ENCODE data around the gene KCNAB1.

The KCNAB1 gene

DNA sequence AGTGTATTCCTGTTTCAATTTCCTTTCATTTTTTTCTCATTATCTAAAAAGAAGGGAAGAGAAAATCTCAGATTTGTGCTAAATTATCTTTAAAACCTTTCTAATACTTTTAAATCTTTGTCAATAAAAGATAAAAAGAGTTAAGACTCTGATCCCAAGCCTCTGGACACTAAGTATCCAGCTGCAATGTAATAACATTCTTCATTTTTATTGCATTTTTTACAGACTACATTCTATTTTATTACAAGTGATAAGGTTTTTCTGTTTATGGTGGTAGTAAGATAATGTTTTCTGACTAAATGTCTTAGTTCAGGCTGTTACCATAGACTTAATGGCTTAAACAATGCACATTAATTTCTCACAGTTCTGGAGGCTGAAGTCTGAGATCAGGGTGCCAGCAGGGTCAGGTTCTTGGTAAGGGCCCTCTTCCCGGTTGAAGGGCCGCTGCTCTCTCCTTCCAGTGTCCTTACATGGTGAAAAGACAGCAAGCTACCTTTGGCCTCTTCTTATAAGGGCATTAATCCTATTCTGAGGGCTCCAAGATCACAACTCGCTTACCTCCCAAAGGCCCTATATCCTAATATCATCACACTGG lies 19.7 kb downstream of the KCNAB1 start:
- no peak for DNase-seq

DNA sequence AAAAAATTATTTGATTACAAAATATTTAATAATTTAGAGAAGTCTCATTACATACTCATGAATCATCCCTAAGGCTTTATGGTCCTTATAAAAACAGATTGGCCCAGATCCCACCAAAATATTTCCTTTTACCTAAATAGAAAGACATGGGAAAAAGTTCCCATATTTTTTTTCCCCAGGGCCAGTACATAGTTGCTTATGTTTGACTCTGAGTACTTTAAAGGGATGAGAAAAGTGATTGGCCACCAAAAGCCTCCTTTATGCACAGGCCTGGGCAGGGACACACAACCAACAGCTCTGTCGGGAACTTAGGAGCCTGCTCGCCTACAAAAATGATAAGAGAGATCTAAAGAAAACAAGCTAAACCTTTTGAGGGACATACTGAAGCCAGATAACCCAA lies 22.3 kb downstream of the KCNAB1 start:
- DNase-seq = no peak

DNA sequence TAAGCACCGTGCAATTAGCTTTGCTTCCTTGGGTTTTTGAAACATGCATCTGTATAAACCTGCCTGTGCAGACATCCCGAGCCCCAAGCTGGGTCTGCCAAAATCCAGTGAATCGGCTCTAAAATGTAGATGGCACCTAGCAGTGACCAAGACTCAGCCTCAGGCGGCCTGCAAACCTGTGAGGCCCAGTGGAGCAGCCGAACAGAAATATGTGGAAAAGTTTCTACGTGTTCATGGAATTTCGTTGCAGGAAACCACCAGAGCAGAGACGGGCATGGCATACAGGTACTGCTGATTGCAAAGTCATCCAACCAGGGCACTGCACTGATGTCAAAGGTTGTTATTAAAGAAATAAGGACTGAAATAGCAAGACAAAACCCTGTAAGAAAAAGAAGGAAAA lies 22.8 kb downstream of the KCNAB1 start:
- DNase-seq = no peak

DNA sequence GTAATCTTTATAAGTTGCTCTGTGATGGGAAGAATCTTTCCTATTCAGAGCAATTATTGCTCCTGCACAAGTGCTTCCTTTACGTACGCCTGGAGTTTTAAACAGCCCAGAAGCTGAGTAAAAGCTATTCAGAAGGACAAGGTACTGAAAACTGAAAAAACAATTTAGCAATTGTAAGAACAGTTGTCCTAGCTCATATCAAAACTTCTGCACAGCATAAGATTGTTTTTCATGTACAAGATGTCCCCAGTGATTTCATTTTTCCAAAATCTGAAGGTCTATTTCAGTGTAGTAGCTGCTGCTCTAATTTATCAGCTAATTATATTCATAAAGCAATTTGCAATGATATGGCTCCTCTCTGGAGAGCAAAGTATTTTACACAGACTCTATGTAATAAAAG lies 23.7 kb downstream of the KCNAB1 start:
- DNase-seq = no peak

DNA sequence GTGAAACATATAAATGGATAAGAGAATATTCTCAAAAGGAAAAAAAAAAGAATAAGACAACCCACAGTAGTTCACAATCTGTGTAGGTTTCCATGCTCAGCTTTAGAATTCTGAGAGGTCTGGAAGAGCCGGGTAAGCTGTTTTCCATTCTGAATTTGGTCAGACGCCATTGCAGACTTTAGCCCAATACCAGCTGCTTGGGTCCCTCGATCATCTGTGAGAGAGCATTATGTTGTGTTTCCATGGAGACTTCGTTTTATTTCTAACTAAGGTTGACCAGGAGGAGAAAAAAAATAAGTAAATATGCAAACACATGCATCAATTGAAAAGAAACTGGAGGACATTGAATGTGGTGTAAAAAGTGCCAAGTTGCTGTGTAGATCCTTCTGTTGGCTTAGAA lies 25.5 kb downstream of the KCNAB1 start:
- DNase-seq = no peak

DNA sequence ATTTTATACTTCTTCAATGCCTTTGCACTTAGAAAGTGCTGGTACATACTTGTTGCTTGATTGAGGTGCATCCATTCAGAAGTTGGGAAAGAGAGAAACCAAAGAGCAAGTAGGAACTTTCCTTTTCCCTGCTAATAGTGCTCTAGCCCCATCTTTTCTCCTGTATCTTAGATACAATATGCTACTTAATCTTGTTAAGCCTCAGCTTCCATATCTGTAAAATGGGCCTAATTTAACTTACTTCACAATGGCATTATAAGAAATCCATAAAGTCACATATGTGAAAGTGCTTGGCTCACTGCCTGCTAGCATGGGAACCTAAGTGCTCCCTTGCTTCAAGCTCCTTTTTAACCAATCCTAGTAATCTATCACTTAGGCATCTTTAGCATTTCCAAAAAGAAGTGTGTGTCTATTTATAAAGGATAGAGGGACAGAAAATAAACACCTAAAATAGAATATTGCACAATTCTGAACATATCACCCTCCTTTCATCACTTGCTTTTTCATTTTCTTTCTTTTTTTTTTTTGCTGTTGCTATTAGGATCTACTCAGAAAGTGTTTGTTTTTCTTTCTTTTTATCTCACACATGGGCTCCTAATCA lies 28.1 kb downstream of the KCNAB1 start:
- no peak for DNase-seq

DNA sequence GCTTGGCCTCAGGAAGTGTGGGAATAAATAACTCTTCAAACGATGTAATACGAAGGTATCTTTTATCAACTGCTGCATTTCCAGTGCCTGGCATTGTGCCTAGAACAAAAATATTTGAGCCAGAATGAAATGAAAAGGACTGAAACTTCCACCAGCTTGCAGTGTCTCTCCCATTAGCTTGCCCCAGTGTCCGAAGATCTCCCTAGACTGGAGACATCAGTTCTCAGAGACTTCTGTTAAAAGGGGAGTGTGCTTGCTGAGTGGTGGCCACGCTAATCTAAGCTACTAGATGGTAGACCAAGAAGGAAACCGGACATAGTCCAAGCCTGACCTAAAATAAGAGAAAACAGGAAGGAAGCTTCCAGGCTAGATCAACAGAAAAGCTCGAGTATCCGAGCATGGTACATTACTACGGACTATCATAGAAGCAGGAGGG lies 28.6 kb downstream of the KCNAB1 start:
- DNase-seq = peak; percentile 80

DNA sequence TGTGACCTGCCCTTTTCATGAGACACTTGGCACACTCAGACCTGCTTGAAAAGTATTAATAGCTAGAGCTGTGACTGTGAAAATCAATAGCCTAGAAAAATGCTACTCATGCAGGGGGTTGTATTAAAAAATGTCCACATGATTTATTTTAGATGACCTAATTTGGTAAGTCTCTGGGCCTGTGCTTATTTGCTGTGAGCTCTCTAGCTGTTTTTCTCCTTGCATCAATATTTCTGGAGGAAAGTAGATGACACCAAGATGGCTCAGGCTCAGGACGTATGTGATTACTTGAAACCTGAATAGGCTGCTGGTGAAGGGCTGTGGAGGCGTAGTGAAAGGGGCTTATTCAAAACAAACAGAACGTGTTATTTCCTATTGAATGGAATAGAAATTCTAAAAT lies 29.5 kb downstream of the KCNAB1 start:
- no peak for DNase-seq

DNA sequence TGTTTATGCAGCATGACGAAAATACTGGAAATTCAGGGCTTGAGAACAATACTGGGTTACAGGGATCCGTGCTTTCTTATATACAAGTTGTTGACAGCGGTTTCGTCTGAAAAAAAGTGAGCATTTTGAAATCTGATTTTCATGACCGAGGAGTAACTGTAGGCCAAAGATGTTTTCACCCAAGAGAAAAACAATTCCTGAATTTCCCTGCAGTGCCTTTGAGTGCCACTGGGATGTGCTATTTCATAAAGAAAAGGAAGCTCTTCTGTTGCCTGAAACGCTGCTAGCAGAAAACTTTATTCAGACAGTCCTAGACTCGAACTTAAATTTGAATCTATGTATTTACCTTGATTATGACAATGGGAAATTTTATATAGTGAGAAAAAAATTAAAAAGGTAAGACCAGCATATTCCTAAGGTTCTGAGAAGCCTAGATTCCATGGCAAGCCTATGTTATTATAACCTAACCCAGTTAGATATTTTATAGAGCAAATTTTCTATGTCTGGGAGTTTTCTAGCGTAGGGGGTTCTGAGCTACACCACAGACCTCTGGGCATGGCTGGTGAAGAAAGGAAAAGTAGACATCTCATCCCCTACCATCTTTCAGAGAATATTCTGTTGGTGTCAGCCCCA lies 30.2 kb downstream of the KCNAB1 start:
- DNase-seq = no peak

DNA sequence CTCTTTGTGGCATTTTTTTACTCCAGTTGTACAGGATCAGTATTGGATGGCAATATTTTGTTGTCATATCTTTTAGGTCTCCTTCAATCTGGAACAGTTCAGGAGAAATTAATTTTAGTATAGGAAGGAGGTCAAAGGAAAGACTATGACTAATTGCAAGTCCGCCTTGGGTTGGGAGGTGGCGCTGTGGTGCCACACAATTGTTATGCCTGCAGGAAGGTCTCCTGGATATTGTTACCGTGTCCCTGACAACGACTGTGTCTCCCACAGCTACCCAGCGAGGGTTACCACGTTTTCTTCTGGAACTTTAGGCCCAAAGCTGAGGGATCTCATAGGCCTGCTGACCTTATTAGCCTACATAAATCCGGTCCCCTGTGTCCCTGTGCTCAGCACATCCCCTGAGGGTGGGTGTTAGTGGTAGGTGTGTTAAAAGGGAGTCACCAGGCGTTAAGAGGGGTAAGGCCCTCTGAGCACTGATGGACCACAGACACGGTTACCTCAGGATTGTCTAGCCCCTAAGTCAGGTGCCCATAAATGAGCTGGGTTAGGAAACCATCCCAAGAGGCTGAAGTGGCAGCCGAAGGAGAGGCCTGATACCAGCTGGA lies 31.5 kb downstream of the KCNAB1 start:
- DNase-seq = peak; percentile 3

DNA sequence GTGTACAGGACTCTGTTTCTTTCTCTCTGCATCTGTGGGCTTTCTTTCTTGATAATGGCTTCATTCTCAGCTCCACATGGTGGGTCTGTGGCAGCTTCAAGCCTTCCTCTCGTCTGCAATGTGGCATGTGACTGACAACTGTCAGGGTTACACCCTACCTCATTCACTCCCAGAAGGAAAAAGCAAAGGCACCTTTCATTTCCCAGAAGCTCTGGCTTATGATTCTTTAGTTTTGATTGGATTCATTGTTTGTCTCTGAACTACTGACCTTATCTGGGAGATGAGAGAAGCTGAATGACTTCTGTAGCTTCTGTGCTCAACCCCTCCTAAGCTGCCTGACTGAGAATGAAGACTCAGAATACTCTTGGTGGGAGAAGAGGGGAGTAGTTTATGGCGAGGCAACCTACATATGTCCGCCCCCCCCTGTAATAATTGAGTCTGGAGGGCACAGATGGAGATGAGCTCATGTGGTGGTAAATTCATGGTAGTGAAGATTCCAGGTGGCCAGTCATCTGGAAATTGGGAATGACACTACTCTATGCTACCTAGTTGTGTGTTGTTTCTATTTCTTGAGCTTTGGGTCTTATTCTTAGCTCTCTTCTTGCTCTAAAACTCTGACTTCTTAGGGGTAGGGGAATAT lies 38.4 kb downstream of the KCNAB1 start:
- no peak for DNase-seq

DNA sequence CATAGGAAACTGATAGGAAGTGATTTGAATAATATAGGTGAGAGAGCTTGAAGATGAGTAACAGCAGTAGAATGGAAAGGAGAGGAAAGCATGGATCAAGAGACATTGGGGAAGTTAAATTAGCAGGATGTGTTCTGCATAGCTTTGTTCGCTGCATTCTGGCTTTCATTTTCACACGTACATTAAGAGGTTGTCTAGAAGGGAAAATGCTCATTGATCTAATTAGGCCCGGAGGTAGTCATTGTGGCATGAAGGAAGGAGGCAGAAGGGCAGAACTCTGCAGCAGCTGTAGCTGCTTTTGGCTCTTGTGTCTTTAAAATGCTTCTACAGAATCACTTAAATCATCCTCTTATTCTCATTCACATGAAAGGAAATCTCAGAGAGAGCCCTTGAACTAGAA lies 40.3 kb downstream of the KCNAB1 start:
- DNase-seq = no peak

DNA sequence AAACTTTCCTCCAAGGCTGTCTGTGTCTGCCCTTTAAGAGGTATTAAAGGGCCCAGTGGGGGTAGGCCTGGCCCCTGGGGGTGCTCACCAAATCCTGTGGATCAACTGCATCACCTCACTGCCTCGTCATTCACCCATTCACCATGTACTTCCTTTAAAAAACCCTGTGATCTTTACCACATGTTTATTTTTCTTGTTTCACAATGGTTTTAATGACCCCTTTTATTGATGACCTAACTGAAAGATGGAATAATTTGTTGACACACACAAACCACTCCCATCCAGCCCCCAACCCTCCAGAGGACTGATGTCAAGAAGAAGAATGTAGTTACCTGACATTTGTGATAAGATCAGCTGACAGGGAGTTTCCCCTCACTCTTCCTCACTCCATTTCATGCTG lies 40.8 kb downstream of the KCNAB1 start:
- DNase-seq = no peak

DNA sequence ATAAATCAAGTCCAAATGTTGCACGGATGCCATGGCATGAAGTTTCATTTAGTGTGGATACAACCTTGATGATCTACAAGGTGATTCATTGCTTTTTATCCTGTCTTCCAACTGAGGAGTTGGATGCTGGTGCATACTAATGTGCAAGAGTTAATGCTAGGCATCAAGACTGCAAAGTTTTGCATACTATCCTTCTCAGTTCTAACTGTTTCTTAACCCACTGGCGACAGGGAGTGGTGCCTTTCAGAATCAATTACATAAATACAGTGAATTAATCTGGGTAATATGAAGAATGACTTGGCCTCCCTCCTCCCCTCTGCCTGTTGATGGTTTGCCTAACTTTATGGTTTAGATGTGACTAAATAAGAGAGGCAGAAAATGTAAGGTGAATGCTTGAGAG lies 43.5 kb downstream of the KCNAB1 start:
- DNase-seq = no peak

DNA sequence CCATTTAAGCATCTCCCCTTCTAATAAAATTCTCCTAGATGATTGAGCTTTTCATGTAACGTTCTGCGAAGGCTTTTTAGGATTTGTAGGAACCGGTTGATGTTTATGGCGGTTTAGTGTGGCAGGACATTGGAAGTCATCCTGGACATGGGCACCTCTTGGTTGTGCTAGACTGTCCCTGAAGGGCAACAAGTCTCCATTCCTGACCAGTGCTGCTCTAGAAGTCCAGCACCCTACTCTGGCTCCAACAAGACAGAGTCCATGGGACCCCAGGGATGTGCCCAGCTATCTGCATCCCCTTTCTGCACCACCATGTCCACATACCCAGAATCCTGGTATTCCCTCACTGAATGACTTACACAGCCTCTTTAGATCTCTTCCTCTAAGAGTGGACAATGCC lies 46.4 kb downstream of the KCNAB1 start:
- DNase-seq = no peak

DNA sequence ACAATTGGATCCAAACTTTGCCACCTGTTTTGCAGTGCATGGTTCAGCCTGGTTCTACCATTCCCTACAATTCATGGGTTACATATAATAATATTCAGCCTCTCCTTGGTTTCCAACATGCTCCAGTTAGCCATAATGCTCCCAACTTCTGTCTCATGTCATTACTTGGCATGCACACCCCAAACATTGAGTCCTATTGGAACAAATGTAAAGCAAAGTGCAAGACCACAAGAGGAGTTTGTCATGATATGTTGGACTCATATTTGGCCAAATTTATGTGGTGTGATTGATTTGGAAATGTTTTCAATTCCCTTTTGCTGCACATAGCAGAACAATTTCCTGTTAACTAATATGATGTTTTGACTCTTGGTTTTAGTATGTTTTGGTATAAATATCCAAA lies 50.2 kb downstream of the KCNAB1 start:
- no peak for DNase-seq

DNA sequence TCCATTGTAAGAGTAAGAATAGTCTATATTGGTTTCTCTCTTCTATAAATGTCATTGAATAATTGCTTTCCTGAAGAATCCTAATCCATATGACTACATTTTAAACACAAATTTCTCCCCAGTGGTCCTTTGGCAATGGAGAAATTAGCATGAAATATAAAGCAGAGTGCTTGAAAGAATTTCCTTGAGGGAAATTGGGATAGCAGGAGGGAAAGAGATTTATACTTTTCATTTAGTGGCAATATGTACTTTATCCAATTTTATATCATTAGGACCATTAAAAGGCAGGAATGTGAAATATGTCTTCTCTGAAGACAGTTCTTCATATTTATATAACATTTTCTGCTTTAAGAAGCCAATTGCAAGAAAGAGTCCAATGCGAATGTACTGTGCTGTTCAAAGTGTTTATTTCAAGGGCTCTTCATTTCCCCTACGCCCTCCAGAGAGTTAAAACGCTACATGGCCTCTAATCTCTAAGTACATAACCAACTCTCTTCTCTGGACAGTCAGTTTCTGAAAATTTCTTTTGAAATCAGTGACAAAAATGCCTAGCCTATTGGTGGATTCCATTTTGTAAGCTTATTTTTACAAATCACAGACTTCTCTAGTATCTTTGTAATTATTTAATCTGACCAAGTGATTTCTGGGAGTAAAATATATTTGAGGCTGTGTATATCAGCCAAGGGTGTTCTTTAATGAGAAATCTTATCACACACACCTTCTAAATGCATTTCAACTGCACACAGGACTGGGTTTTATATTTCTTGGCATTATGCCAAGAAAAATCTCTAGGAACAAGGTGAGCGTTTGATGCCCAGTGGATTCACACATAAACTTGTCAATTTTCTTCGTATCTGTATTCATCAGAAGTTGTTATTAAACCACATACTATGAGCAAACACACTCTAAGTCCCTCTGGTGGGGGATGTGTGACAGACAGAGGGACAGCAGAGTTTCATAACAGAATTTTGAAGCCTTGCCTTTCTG lies 51.2 kb downstream of the KCNAB1 start:
- DNase-seq = no peak

DNA sequence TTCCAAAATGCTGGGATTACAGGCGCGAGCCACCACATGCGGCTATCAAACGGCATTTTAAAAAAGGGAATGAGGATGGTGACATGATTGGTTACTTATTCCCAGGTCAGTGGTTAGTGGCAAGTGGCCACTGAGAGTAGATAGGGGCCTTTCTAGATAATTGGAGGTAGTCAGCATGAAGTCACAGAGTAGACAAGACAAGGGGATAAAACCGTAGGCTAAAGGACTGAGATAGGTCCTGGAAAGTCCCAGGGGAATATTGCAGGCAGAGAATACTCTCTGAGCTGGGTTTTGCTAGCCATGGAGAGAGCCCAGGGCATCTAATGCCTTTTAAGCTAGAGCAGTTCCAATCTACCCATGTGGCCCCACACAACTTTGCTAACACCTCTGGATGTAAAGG lies 52.2 kb downstream of the KCNAB1 start:
- no peak for DNase-seq

DNA sequence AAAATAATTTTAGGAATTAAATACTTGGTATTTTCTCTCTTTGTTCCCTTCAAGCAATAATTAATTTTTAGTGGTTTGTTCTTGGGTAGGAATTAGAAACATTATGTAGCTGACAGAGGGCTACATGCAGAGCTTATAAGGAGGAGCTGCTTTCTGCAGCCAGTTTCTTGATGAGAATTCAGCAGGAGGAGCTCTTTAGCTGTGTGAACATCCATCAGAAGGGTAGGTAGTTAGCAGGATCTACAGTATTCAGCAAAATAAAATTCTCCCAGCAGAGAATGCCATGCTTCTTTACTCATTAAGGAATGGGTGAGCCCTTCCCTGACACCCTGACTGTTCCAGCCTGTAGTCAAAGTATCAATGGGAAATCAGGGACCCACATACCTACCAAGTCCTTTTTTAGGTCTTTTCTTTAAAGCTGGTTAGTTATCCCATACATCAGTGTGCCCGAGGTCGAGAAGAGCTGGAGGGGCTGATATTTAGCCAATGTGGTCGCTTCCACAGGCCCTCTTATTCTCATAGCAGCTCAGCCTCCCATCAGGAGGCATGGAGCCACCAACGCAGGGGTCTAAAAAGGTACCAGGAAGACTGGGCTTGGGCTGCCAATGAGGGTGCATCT lies 54.0 kb downstream of the KCNAB1 start:
- no peak for DNase-seq

DNA sequence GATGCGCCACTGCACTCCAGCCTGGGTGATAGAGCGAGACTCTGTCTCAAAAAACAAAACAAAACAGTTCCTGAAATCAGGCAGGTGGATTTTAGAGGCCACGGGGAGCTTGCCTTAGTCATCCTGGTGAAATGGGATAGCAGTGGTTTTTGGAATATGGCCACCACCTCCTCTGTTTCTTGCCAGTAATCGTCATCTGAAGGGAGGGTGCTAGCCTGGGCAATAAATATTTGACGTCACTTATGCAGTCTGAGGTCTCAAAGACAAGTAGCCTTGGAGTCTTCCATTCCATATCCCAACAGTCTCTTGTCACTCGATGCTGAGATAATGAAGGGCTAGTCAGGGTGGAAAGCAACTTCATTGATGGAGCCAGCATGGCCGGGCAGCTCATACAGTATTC lies 55.2 kb downstream of the KCNAB1 start:
- DNase-seq = no peak

DNA sequence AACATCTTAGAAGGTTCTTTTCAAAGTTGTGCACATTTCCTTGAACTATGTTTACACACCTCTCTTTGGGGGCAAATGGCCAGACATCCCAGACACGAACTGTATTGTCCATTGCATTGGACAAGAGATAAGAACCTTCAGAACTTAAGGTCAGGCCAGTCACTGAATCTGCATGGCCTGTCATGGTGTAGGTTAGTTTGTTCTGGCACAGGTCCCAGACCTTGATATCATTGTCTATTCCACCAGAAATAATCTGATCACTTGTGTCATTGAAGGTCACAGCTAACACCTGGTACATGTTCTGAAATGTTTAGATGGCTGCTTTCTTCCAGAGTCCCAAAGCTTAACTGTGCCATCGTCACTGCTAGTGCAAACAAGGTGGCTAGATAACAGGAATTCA lies 55.7 kb downstream of the KCNAB1 start:
- no peak for DNase-seq

DNA sequence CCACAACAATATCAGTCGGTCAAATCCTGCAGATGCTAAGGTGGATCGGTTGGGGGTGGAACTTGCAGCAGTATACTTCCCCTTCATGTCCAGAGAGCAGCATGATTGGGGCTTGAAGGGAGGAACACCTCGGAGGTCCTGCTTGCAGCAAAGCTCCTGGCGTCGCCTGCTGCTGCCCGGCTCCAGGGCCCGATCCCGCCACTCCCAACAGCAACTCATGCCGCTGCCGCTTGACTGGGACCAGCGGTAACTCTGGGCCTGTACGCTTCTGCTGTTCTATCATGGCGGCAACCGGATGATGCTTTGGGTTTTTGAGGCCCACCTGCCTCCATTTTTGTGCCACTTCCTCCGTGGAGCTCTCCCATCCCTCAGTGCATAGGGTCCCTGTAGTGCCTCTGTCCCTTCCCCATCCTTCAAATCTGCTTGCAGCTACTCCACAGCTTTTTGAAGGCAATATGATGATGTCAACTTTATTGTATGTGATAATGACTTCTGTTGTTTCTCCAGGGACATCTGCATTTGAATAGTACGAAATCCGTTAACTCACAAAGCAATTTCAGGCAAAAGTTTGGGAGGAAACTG lies 56.3 kb downstream of the KCNAB1 start:
- DNase-seq = no peak
